ENCODE data around the gene NKAIN4.

Gene NKAIN4

DNA sequence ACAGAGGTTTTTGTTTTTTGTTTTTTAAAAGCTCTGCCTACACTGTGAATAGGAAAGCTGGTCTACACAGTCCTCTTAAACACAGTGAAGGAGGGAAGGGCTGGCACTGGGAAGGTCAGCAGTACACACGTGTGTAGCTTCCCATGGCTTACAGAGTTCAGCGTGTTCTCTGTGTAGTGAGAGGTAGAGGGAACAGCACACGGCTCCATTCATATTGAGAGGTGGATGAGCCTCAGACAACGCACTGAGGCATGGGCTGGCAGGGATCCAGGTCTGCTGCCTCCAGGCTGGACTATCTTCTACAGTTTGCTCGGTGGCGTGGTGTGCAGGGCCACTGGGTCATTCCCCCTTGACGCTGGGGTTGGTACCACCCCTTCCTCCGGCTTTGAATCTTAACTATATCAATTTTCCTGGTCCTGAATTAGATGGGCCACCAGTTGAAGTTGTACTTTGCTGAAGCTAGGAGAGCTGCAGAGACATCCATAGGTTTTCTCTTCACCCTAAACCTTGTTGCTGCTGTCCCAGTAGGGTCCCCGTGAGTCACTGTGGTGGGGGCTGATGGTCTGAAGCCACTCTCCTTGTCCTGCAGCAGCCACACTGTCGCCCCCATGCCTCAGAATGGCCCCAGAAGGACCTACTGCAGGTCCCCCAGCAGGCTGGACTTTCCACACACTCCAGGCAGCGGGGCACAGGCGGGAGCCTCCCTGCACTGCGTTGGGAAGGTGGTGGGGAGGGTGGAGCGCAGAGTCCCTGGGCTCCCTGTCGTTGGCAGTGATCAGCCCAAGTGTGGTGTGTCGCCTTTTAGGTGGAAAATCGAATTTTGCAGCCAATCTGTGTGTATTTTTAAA lies 20.3 kb upstream of the NKAIN4 start:
- no peak for DNase-seq (ENCODE audit: low read depth in 2 of 2)

GRCh38 chr20:63273635-63274380 lies 19.5 kb upstream of the NKAIN4 start:
- DNase-seq (ENCODE audit: low read depth in 2 of 2): no peak

- no peak for DNase-seq (ENCODE audit: low read depth in 2 of 2)
These were observed 18.9 kb upstream of the NKAIN4 start for GRCh38 chr20:63273059-63273579.

- DNase-seq (ENCODE audit: low read depth in 2 of 2): peak; percentile 86 to 88
These were observed 18.1 kb upstream of the NKAIN4 start, which contains the start of gene ARFGAP1 for GRCh38 chr20:63272105-63273058. Gene ARFGAP1, plus strand, starts transcription at chr20:63272813. Its CDS starts 2,768 bp downstream, at chr20:63275581.

DNA sequence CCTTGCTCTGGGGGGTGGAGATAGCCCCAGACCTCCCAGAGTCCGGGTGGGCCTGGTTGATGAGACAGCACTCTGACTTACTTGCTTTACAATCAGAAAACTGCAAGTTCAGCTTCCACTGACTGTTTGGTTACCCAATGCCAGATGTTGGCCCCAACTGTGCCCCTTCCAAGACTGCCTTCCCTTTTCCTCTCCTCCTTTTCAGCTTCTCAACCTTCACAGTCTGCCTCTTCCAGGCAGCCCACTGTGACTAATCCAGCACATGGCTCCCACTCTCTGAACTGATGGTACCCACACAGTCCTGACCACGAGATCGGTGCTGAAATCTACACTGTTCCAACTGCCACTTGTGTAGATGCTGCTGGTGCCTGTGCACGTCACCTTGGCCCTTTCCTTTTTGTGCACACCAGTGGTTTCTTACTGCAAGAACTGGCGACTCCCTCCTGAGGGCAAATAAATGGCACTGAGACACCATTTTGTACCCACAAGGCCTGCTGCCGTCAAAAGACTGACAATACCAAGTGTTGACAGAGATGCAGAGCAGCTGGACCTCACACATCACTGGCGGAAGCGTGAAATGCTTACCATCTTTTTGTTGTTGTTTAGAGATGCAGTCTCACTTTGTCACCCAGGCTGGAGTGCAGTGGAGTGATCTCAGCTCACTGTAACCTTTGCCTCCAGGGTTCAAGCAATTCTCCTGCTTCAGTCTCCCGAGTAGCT lies 16.5 kb upstream of the NKAIN4 start:
- DNase-seq (ENCODE audit: low read depth in 2 of 2): no peak

- no peak for DNase-seq (ENCODE audit: low read depth in 2 of 2)
These were observed 15.5 kb upstream of the NKAIN4 start for GRCh38 chr20:63269724-63270123.

- DNase-seq (ENCODE audit: low read depth in 2 of 2): no peak
These were observed 14.6 kb upstream of the NKAIN4 start for GRCh38 chr20:63268671-63269439.

DNA sequence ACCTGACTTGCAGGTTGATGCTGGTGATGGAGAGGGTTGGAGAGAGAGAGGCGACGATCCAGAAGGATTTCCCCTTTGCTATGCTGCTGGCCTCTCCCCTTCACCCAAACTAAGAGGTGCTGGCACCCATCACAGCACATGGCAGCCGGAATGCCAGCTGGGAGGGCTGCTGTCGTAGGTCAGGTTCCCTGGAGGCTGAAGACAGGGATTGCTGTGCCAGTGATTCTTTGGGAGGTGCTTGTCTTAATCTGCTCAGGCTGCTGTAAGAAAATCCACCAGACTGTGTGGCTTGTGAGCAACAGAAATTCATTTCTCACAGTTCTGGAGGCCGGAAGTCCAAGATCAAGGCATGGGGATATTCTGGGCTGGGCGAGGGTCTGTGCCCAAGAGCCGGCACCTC lies 14.0 kb upstream of the NKAIN4 start:
- DNase-seq (ENCODE audit: low read depth in 2 of 2): no peak

- DNase-seq (ENCODE audit: low read depth in 2 of 2): no peak
These were observed 13.4 kb upstream of the NKAIN4 start for GRCh38 chr20:63267691-63268090.

- no peak for DNase-seq (ENCODE audit: low read depth in 2 of 2)
These were observed 11.7 kb upstream of the NKAIN4 start for GRCh38 chr20:63265891-63266515.

DNA sequence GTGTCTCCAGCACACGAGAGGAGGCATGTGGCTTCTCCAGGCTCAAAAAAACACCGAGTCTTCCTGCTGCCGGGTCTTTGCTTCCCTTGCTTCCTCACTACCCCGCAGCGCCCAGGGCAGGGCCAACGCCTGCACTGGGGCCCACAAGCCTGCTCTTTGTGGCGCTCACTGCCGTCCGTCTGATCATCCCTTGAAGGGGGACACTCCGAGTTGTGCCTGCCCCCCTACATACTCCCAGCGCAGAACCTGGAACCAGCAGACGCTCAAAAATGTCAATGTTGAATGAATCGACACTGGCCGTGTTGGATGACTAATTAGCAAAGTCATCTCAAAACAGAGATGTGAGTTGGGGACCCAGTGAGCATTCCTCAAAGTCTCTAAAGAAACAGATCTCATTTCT lies 10.3 kb upstream of the NKAIN4 start:
- no peak for DNase-seq (ENCODE audit: low read depth in 2 of 2)

DNA sequence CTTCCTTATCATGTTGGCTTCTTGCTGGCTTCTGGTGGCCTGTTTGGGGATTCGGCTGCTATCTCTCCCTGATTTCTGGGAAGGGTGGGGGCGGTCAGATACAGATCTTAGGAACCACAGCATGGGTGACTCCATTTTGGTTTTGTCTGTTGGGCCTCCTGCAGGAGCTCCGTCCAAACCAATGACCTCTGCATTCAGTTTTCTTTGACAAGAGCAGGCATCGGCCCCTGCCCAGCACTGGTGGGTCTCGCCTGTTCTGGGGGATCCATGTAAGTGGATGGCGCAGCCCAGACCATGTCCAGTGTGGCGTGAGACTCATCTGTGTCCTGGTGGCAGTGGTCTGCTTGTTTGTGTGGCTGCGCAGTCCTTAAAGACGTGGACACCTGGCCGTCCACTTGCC lies 9.7 kb upstream of the NKAIN4 start:
- DNase-seq (ENCODE audit: low read depth in 2 of 2): no peak

DNA sequence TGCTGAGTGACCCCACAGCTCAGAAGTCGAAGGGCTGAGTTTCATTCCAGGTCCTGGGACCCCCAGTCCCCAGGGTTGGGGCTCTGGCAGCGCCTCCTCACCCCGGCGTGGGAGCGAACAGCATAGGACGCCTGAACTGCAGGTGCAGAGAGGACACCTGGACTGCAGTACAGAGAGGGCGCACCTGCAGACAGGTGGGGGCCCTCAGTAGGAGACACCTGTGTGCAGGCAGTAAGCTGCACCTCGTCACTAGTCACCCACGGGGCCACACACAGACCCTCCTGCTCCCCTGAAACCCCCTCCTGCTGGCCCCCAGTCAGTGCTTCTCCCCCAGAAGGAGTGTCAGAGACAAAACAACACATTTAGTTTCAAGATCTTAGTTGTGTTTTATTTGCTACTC lies 8.6 kb upstream of the NKAIN4 start:
- no peak for DNase-seq (ENCODE audit: low read depth in 2 of 2)

- no peak for DNase-seq (ENCODE audit: low read depth in 2 of 2)
These were observed 7.7 kb upstream of the NKAIN4 start for GRCh38 chr20:63261795-63262528.

DNA sequence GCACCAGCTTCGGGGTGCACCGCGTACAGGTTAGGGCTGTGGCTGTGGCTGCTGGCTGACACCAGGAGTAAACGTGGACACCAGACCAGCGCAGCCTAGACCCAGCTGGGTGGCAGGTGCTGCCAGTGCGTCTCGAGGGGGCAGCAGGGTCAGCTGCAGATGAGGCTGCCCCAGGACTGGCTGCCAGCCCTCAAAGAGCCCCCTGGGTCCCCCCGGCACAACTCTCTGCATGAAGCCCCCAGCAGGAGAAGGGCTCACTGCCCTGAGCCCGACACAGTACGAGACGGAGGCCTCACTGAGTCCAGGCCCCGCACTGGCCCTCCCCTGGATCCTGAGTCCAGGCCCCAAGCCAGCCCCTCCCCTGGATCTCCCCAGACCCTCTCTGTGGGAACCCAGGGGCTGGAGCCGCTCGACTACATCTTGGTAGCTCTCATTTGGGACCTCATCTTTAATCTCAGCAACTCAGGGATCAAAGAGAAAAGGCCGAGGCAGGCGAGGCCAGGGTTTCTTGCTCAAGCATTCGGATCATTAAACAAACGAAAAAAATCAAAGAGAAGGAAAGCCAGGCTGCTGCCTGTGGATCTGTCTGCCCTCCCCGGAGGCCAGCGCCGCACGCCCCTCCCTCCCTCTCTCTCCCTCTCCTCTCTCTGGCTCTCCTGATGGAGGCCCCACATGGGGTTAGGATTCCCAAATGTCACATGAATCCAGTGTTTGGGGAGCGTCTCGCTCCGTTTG lies 7.0 kb upstream of the NKAIN4 start:
- no peak for DNase-seq (ENCODE audit: low read depth in 2 of 2)

GRCh38 chr20:63260521-63260920 lies 6.3 kb upstream of the NKAIN4 start:
- DNase-seq (ENCODE audit: low read depth in 2 of 2): no peak

DNA sequence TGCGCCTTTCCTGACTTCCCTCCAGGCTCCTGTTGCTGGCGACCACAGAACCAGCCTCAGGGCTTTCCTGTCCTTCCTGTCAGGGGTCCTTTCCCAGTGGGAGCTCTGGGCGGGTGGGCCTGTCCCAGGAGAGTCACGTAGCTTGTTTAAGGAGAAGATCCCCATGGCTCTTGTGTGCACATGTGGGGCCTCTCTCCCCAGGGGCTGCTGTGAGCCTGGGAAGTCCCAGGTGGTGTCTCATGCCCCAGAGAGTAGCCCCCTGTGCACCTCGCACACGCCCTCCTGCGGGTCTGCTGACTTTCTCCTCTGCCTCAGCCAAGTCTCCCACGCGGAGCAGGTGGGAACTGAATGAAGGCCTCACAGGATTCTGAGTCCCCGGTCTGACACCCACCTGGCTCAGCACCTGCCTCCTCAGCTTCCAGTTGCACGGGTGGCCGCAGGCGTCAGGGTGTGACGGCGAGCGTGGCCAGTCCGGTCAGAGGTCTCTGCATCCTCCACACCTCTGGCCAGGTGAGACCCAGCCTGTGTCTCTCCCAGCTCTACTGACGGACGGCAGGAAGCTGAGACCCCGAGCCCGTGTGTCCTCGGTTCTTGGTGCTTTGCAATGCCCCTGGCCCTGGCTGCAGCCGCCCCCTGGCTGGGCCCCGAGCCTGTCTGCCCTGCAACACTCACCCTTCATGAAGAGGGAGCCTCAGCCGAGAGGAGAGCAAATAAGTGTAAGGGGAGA lies 5.6 kb upstream of the NKAIN4 start:
- no peak for DNase-seq (ENCODE audit: low read depth in 2 of 2)

DNA sequence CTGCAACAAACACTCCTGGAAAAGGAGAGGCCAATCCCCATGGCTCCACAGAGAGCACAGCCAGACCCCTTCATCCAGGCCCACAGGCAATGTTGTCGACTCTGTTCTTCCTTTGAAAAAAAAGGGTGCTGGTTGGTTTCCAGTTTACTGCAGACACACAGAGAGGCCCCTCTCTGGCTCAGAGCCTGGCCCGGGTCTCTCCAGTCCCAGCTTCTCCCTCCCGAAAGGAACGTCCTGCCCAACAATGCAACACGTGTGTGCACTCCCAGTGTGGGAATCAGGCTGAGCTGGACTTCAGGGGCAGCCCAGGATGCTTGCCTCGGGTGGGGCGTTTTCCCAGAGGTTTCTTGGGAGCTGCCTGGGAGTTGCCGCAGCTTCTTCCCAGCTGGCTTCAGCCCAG lies 4.5 kb upstream of the NKAIN4 start:
- DNase-seq (ENCODE audit: low read depth in 2 of 2): no peak

All from stimulated activated CD8-positive, alpha-beta memory T cell treated with anti-CD3 and anti-CD28 coated beads, Interleukin-15, amount 100 ng/mL, for 48 hours (primary cell).